GM19395 (cell line): ENCODE measurements around the gene R3HDM2.
"Not testable (repeated sequence)": the region's sequence is repeated elsewhere in the genome, so short reads cannot be mapped to it uniquely, and the experiment has no call there.

Experiments
- ATAC-seq: cut with Tn5 transposase; IDR thresholded peaks from one replicate; pipeline ENCODE4 v1.9.1; 2021; ENCODE audit warnings: mild to moderate bottlenecking, moderate library complexity; ENCODE audit not compliant: unreplicated experiment

The R3HDM2 gene

DNA sequence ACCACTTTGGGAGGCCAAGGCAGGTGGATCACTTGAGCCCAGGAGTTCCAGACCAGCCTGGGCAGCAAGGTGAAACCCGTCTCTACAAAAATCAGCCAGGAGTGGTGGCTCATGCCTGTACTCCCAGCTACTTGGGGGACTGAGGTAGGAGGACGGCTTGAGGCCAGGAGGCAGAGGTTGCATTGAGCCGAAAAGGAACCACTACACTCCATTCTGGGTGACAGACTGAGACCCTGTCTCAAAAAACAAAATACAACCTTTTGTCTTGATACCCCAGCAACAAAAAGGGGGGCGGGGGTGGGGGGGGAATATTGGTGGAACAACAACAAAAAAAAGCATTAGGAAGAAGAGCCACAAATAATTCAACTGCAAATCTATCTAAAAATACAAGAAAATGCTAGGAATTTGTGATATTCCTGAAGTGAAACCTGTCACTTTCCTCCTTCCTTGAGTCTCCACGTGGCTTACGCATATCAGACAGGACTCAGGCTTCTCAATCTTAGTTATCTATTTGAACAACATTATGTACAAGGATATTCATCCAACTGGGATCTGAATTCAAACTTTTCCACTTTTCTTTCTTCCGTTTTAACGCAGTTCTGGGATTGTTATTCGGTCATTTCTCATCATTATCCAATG, 1.3 kb downstream of the R3HDM2 start:
- ATAC-seq = no peak

DNA sequence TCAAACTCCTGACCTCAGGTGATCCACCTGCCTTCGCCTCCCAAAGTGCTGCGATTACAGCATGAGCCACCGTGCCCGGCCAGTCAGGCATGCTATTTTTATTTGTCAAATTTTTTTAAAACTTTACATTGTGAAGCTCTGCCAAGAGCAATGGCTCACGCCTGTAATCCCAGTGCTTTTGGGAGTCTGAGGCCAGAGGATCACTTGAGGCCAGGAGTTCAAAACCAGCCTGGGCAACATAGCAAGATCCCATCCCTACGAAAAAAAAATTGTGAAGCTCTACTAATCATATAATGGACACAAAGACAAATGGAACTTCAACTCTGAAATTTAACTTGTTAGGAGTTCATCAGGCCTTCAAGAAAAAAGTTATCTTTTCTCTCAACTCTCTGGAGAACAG, 1.9 kb downstream of the R3HDM2 start:
- ATAC-seq = no peak

DNA sequence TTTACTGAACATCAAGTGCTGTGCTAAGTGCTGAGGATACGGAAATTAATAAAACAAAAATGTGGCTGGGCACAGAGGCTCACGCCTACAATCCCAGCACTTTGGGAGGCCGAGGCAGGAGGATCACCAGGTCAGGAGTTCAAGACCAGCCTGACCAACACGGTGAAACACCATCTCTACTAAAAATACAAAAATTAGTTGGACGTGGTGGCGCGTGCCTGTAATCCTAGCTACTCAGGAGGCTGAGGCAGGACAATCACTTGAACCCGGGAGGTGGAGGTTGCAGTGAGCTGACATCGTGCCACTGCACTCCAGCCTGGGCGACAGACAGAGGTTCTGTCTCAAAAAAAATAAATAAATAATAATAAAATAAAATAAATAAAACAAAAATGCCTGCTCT, 3.9 kb downstream of the R3HDM2 start:
- not testable (repeated sequence) for ATAC-seq

DNA sequence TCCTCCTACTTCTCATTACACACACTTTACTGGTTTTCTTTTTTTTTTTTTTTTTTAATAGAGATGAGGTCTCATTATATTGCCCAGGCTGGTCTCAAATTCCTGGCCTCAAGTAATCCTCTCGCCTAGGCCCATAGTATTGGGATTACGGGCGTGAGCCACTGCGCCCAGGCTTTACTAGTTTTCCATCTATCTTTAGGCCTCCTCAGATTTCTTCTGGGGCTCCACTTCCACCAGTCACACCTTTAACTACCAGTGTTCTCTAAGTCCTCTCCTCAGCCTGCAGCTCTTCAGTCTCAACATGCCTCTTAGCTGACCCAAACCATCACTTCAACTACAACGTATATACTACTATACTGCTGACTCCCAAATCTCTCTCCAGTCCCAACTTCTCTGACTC, 10.4 kb downstream of the R3HDM2 start:
- no peak for ATAC-seq

DNA sequence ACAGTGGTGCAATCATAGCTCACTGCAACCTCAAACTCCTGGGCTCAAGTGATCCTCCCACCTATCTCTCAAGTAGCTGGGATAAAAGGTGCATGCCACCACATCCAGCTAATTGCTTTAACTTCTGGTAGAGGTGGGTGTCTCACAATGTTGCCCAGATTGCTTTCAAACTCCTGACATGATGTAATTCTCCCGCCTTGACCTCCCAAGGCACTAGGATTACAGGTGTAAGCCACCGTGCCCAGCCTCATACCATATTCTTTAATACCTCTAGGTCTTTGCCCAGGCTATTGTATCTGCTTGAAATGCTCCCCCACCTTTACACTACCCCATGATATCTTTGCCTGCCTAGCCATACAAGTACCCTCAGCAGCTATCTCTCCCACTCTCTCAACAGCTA, 11.3 kb downstream of the R3HDM2 start:
- ATAC-seq = no peak

DNA sequence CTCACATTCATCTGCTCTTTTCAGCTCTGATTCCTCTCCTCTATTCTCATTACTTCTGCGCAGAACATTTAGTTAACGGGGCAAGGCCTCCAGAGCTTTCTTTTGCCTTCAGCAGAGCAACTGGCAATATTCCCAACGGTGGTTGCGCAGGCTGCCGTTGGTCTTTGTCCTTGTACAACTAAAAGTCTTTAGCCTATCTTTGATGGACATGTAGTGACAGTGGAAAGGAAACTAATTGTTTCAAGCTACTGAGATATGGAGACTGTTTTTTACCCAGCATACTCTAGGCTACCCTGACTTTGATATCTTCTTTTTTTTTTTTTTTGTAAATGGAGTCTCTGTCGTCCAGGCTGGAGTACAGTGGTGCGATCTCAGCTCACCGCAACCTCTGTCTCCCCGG, 12.6 kb downstream of the R3HDM2 start:
- ATAC-seq = no peak

DNA sequence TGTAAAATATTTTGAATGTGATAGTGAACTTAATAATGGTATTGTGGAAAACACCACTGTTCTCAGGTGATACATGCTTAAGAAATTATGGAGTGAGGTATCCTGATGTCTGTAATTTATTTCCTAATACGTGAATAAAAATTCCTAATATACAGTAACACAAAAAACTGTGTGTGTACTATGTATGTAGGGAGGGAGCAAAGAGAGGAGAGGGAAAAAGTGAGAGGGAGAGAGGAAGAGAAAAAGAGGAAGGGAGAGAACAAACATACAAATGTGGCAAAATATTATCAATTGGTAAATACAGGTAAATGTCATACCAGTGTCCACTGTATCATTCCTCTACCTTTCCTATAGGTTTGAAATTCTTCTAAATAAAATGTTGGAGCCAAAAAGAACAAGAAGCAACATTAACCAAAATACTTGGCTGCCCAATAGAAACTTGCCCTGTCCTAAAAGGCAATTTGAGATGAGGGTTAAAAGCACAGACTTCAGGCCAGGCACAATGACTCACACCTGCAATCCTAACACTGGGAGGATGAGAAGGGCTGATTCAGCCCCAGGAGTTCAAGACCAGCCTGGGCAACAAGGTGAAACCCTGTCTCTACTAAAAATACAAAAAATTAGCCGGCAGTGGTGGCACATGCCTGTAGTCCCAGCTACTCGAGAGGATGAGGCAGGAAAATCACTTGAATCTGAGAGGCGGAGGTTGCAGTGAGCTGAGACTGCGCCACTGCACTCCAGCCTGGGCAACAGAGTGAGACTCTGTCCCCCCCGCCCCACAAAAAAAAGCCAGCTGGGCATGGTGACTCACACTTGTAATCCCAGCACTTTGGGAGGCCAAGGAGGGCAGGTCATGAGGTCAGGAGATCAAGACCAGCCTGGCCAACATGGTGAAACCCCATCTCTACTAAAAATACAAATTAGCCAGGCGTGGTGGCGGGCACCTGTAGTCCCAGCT, 14.5 kb downstream of the R3HDM2 start:
- ATAC-seq = no peak

DNA sequence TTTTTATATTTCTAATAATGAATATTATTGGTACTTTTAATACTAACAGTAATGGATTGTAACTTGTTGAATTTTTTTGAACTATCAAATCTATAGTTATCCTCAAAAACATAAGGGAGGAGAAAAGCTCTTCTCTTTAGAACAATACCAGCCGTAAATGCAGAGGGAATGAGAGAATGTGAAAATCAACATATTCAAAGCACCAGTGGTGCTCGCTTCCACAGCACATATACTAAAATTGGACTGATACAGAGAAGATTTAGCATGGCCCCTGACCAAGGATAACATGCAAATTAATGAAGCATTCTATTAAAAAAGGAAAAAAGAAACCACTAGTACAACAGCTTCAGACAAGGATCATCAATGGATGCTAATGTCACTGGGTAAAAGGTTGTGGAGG, 15.8 kb downstream of the R3HDM2 start:
- ATAC-seq = no peak

DNA sequence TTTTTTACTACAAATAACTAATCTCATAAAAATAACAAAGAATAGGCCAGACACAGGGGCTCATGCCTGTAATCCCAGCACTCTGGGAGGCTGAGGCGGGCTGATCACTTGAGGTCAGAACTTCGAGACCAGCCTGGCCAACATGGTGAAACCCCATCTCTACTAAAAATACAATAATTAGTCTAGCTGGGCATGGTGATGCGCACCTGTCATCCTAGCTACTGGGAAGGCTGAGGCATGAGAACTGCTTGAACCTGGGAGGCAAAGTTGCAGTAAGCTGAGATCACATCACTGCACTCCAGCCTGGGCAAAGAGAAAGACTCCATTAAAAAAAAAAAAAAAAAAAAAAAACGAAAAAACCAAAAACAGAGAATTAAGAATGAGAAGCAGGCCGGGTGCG, 16.7 kb downstream of the R3HDM2 start:
- not testable (repeated sequence) for ATAC-seq

DNA sequence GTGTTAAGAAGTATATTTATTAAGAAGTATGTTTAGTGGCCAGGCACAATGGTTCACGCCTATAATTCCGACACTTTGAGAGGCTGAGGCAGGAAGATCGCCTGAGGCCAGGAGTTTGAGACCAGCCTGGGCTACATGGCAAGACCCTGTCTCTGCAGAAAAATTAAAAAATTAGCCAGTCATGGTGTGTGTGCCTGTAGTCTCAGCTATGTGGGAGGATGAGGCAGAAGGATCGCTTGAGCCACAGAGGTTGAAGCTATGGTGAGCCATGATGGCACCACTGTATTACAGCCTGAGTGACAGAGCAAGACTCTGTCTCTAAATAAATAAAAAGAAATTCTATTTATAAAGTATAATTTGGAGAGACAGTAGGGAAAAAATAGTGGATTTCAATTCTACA, 20.3 kb downstream of the R3HDM2 start:
- no peak for ATAC-seq

DNA sequence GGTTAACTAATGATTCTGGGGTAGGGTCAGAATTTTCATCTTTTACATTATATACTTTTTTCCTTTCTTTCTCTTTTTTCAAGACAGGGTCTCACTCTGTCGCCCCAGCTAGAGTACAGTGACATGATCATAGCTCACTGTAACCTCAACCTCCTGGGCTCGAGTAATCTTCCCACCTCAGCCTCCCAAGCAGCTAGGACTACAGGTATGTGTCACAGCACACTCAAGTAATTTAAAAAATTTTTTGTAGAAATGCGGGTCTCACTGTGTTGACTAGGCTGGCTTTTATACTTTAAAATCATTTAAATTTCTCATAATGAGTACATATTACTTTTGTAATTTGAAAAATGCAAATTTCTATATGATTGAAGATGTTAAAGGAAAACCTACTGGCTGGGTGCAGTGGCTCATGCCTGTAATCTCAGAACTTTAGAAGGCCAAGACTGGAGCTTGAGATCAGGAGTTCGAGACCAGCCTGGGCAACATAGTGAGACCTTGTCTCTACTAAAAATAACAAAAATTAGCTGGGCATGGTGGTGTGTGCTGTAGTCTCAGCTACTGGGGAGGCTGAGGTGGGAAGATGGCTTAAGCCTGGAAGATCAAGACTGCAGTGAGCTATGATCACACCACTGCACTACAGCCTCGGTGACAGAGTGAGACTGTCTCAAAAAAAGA, 25.7 kb downstream of the R3HDM2 start:
- no peak for ATAC-seq

DNA sequence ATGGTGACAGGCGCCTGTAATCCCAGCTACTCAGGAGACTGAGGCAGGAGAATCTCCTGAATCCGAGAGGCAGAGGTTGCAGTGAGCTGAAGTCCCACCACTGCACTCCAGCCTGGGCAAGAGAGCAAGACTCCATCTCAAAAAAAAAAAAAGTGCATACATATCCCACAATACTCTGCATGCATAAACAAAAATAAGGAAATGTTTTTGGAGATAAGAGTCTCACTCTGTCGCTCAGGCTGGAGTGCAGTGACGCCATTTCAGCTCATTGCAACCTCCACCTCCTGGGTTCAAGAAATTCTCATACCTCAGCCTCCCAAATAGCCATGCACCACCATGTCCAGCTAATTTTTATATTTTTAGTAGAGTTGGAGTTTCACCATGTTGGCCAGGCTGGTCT, 28.7 kb downstream of the R3HDM2 start:
- not testable (repeated sequence) for ATAC-seq

DNA sequence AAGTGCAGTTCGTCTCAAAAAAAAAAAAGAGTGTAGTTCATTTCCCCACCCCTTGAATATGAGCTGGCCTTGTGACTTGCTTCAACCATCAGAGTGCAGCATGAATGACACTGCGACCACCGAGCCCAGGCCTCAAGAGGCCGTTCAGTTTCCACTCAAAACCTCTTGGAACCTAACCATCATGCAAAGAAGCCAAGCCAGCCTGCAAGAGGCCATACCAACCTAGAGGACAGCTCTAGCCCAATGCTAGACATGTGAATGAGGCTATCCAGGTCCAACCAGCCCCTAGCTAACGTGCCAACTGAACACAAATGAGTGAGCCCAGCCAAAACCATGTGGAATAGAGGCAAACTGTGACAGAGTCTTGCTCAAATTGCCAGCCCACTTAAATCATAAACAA, 29.7 kb downstream of the R3HDM2 start:
- ATAC-seq = no peak

DNA sequence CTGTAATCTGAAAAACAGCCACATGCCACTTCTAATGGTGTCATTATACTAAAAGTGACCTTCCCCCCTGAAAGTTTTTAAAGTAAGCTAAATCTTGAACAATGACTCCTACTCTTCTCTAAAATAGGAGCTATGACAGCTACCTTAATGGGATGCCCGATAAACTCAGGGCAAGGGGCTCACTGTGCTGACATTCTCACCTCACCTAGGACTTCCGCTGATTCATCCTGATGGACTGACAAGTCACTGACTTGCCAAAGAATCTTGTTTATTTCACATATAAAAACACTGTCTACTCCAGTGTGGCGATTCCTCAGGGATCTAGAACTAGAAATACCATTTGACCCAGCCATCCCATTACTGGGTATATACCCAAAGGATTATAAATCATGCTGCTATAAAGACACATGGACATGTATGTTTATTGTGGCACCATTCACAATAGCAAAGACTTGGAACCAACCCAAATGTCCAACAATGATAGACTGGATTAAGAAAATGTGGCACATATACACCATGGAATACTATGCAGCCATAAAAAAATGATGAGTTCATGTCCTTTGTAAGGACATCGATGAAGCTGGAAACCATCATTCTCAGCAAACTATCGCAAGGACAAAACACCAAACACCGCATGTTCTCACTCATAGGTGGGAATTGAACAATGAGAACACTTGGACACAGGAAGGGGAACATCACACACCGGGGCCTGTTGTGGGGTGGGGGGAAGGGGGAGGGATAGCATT, 31.0 kb downstream of the R3HDM2 start:
- ATAC-seq = not testable (repeated sequence)

DNA sequence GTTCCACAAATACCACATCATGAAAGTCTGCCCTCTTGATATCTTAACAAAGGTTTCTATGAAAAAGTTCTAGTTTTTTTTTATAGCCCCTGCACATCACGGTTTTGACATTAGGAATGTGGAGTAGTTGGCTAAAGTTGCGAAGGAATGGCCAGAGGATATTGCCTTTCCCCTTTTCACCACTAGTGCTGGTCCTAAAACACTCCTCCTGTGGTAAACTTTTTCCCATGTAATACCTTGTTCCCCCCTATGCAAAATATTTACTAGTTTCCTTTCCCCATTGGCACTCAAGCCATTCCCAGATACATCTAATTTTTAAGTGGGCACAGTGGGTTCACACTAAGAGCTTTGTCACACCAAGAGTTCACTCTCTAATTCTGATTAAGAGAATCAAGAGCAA, 33.4 kb downstream of the R3HDM2 start:
- ATAC-seq = no peak

DNA sequence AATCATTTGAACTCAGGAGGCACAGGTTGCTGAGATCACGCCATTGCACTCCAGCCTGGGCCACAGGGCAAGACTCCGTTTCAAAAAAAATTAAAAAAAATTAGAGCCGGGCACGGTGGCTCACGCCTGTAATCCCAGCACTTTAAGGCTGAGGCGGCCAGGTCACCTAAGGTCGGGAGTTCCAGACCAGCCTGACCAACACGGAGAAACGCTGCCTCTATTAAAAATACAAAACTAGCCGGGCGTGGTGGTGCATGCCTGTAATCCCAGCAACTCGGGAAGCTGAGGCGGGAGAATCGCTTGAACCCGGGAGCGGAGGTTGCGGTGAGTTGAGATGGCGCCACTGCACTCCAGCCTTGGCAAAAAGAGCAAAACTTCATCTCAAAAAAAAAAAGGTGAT, 35.7 kb downstream of the R3HDM2 start:
- no peak for ATAC-seq

DNA sequence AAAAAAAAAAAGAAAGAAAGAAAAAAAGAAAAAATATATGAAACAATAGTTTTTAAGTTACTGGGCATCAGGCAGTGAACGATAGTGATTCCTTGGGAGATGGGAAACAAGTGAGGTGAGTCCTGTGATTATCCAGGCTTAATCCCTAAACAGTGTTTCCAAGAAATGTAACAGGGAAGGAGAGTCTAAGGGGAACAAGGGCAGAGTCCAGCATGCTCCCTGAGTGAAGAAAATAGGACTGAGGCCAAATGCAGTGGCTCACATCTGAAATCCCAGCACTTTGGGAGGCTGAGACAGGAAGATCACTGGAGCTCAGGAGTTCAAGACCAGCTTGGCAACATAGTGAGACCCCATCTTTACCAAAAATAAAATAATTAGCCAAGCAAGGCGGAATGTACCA, 40.7 kb downstream of the R3HDM2 start:
- no peak for ATAC-seq

DNA sequence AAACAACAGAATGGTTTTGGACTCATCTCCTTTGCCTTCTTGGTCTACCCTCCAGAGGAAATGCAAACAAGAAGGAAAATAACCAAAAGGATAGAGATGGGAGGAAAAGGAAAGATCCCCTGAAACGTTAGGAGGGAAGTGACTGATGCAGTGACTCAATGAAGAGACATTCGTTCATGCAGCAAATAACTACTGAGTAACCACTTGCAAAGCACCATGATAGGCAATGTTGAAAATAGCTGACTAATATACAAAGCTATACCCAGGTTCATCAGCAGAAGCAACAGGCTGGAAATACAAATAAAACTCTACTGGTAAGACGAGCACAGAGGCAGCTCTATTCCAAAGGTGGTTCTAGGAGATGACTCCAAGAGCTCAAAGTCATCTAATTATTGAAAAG, 41.8 kb downstream of the R3HDM2 start:
- no peak for ATAC-seq

DNA sequence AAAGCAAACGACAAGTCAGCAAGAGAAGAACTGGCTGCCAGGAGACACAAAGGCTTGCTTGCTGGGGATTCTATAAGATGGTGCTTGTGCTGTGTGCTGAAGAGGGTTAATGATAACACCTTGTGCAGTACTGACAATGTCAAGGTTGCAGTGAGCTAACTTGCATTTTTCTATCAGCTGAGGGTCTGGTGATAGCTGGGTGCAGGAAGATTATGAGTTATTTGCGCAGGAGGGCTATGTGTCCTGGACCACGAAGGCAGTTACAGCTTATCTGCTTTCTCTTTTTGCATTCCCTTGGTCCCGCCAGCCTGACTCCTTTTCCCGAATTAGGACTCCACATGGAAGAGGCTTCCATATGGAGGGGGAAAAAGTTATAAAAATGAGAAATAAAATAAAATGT, 42.4 kb downstream of the R3HDM2 start:
- ATAC-seq = no peak

DNA sequence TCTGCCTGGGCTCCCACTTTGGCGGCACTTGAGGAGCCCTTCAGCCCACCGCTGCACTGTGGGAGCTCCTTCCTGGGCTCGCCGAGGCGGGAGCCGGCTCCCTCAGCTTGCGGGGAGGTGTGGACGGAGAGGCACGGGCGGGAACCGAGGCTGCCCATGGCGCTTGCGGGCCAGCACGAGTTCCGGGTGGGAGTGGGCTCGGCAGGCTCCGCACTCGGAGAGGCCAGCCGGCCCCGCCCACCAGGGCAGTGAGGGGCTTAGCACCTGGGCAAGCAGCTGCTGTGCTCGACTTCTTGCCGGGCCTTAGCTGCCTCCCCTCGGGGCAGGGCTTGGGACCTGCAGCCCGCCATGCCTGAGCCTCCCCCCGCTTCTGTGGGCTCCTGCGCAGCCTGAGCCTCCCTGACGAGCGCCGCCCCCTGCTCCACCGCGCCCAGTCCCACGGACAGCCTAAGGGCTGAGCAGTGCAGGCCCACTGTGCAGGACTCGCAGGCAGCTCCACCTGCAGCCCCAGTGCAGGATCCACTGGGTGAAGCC, 44.6 kb downstream of the R3HDM2 start:
- no peak for ATAC-seq

DNA sequence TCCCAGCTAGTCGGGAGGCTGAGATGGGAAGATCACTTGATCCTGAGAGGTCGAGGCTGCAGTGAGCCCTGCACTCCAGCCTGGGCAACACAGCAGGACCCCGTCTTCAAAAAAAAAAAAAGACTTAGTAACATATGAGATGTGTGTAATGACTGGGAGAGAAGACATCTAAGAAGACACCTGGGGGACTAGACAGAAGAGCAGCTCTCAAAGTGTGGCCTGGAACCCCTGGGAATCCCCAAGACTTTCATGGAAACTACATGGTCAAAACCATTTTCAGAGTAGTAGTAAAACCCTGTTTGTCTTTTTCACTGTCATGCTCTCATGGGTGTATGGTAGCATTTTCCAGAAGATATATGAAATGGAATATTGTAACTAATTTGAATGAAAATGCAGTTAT, 45.3 kb downstream of the R3HDM2 start:
- ATAC-seq = no peak
